NT2/D1 (cell line): ENCODE measurements around the gene CD48.

Experiments used
- DNase-seq: peaks from one replicate; pipeline ENCODE4 v3.0.0-alpha.2; 2011; ENCODE audit warnings: low read depth, low spot score
- H3K27me3 ChIP-seq: 2 replicates; pipeline ENCODE4 v1.6.0; 2011; ENCODE audit warnings: mild to moderate bottlenecking; ENCODE audit not compliant: insufficient read length, insufficient read depth
- H3K36me3 ChIP-seq: 2 replicates; pipeline ENCODE4 v1.6.1; 2011; ENCODE audit warnings: mild to moderate bottlenecking, low read length, mixed read lengths; ENCODE audit not compliant: insufficient read depth, insufficient read length
- H3K4me1 ChIP-seq: 2 replicates; pipeline ENCODE4 v1.5.1; 2011; ENCODE audit not compliant: insufficient read depth, insufficient read length
- H3K4me3 ChIP-seq: 2 replicates; pipeline ENCODE4 v1.5.1; 2011; ENCODE audit warnings: low read depth; ENCODE audit not compliant: insufficient read length
- H3K9ac ChIP-seq: 2 replicates; pipeline ENCODE4 v1.6.0; 2011; ENCODE audit warnings: low read depth; ENCODE audit not compliant: insufficient read length
- H3K9me3 ChIP-seq: 2 replicates; pipeline ENCODE4 v1.5.1; 2011; ENCODE audit warnings: mild to moderate bottlenecking, low read length; ENCODE audit not compliant: insufficient read depth
- SUZ12 ChIP-seq: IDR thresholded peaks from 2 replicates; pipeline ENCODE4 v1.6.1; 2011; ENCODE audit not compliant: insufficient read length, insufficient read depth; ENCODE audit errors: extremely low read depth
- YY1 ChIP-seq: IDR thresholded peaks from 2 replicates; pipeline ENCODE4 v1.6.1; 2011; ENCODE audit not compliant: insufficient read length, insufficient read depth
- ZNF274 ChIP-seq: IDR thresholded peaks from 2 replicates; pipeline ENCODE4 v1.6.1; 2011; ENCODE audit warnings: mild to moderate bottlenecking, low read depth, low read length

CD48 gene

DNA sequence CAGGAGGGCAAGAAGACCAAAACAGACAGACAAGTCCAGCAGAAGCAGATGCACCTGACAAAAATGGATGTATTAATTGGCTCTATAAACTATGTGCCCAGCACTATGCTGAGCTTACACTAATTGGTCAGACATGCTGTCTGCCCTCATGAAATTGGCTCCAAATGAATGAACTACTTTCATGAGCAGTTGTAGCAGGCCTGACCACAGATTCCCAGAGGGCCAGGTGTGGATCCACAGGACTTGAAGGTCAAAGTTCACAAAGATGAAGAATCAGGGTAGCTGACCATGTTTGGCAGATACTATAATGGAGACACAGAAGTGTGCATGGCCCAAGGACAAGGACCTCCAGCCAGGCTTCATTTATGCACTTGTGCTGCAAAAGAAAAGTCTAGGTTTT is 42.0 kb upstream of the CD48 start:
- H3K4me1 ChIP-seq: no peaks in the 10 kb centered on the region
- no peak for TF ChIP-seq YY1
- TF ChIP-seq SUZ12: no peak
- no peak for TF ChIP-seq ZNF274
- H3K27me3 ChIP-seq: no peaks in the 10 kb centered on the region

DNA sequence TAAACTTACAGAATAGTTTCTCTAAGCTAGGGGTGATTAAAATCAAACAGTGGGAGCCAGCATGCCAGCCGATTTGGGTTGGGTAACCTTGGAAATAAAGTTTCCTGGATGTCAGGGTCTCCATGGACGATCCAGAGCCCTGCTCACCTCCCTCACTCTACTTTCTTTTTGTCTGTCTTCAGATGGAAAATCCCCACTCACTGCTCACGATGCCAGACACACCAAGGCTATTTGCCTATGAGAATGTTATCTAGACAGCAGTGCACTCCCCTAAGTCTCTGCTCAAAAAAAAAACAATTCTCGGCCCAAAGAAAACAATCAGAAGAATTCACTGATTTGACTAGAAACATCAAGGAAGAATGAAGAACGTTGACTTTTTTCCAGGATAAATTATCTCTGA is 41.3 kb upstream of the CD48 start:
- no peaks in the 10 kb centered on the region for H3K27me3 ChIP-seq
- DNase-seq: no peak
- no peak overlapping the region for H3K4me3 ChIP-seq
- H3K4me1 ChIP-seq: no peaks in the 10 kb centered on the region
- no peaks in the 10 kb centered on the region for H3K36me3 ChIP-seq
- H3K9me3 ChIP-seq: no peaks in the 10 kb centered on the region
- H3K9ac ChIP-seq: no peak overlapping the region
- TF ChIP-seq YY1: no peak
- no peak for TF ChIP-seq SUZ12
- TF ChIP-seq ZNF274: no peak

More for the DNA sequence above, 42.0 kb upstream of the CD48 start:
- Histone ChIP-seq H3K9ac (no peak overlapping the region), H3K36me3 (no peaks in the 10 kb centered on the region), H3K9me3 (no peaks in the 10 kb centered on the region), H3K4me3 (no peak overlapping the region)
- DNase-seq: no peak

DNA sequence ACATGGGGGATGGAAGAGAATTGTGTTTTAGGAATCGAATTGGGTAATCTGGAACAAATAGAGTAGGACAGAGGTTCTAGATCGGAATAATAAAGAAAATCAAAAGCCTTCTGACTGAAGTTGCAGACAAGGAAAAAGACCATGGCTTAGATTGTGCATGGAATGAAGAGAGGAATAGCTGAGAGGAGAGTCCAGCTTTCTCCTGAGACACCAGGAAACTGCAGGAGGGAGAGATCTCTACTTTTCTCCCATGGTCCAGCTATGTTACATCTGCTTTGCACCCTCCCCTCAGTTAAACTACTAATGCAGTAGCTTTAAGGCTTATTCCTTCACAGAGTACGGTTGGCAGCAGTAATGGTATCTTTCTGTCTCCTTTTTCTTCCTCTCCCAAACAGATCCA is 40.8 kb upstream of the CD48 start:
- Histone ChIP-seq H3K4me3 (no peak overlapping the region), H3K9me3 (no peaks in the 10 kb centered on the region), H3K9ac (no peak overlapping the region), H3K27me3 (no peaks in the 10 kb centered on the region), H3K4me1 (no peaks in the 10 kb centered on the region), H3K36me3 (no peaks in the 10 kb centered on the region)
- no peak for DNase-seq
- no peak for TF ChIP-seq ZNF274
- no peak for TF ChIP-seq SUZ12
- TF ChIP-seq YY1: no peak

DNA sequence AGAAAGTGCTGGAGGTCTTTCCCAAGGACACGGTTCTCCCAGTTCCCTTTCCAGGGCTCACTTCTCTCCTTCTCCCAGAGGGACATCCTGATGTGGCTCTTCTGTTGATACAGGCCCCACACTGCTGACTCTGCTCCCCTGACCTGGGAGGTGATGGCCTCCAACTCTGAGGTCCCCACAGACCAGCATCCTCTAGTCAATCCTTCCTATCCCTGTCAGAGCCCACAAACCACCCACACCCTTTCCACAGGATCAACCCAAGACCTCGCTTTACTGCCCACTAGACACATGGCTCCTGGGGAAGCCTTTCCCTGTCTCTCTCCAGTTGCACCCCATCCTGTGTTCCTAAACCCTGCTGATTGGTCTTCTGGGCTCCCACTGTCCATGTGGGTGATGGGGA is 39.0 kb upstream of the CD48 start:
- Histone ChIP-seq H3K4me3 (no peak overlapping the region), H3K9me3 (no peaks in the 10 kb centered on the region), H3K9ac (no peak overlapping the region), H3K27me3 (no peaks in the 10 kb centered on the region), H3K36me3 (no peaks in the 10 kb centered on the region), H3K4me1 (no peaks in the 10 kb centered on the region)
- DNase-seq: no peak
- TF ChIP-seq YY1: no peak
- TF ChIP-seq ZNF274: no peak
- TF ChIP-seq SUZ12: no peak

DNA sequence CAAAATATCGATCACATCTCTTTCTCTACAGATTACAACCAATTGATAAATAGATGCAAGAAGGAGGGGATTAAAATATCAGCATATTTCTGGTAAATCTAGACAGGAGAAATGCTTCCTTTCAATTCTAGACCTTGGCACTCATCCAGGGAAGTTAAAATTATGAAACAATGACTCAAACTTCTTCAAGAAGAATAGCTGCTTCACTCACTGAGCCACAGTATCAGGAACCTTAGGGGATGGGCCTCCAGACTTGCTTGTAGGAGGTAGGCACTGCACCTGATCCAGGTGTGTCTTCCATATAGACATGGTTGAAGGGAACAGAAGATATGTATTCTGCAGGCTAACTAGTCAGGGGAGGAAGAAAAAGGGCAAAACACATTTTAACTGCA is 37.3 kb upstream of the CD48 start:
- no peak for TF ChIP-seq SUZ12
- Histone ChIP-seq H3K9me3 (no peaks in the 10 kb centered on the region), H3K27me3 (no peaks in the 10 kb centered on the region), H3K4me1 (no peaks in the 10 kb centered on the region), H3K9ac (no peak overlapping the region), H3K36me3 (no peaks in the 10 kb centered on the region), H3K4me3 (no peak overlapping the region)
- DNase-seq: no peak

DNA sequence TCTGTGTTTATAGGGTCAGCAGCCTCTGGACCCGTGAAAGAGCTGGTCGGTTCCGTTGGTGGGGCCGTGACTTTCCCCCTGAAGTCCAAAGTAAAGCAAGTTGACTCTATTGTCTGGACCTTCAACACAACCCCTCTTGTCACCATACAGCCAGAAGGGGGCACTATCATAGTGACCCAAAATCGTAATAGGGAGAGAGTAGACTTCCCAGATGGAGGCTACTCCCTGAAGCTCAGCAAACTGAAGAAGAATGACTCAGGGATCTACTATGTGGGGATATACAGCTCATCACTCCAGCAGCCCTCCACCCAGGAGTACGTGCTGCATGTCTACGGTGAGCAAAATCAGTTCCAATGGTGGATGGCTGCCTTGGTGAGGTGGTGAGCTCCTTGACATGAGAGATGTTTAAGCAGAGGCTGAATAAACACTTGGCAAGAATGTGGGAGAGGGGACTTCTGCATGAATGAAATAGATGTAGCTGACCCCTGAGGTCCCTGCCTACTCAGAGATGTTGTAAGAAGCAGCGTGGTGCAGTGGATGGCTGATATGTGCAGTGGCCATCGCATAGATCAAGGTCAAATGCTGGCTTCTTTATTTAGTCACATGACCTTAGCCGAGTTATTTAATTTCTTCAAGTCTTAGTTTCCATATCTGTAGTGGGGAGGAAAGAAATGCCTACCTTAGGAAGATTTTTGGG is 36.7 kb upstream of the CD48 start:
- Histone ChIP-seq H3K27me3 (no peaks in the 10 kb centered on the region), H3K9me3 (no peaks in the 10 kb centered on the region), H3K36me3 (no peaks in the 10 kb centered on the region), H3K4me1 (no peaks in the 10 kb centered on the region), H3K4me3 (no peak overlapping the region), H3K9ac (no peak overlapping the region)
- no peak for DNase-seq
- TF ChIP-seq SUZ12: no peak
- TF ChIP-seq ZNF274: no peak
- no peak for TF ChIP-seq YY1

DNA sequence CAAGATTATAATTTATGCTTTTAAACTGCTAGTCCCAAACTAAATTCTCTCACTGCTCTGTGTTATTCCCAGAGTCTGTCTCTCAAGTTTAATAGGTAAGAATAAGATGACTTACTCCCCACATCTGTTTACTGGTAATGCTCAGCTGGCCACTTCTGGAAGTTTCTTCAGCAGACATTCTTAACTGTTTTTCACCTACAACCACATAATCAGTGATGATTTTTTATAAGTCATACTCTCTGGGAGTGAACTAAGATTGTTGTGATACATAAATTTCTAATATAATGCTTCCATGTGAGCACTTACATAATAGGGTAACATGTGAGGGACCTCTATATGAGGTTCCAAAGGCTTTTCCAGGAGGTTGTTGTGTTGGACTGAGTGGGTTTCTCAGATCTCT is 36.1 kb upstream of the CD48 start:
- Histone ChIP-seq H3K4me1 (no peaks in the 10 kb centered on the region), H3K27me3 (no peaks in the 10 kb centered on the region), H3K36me3 (no peaks in the 10 kb centered on the region), H3K9ac (no peak overlapping the region), H3K4me3 (no peak overlapping the region), H3K9me3 (no peaks in the 10 kb centered on the region)
- DNase-seq: no peak
- TF ChIP-seq YY1 (no peak), SUZ12 (no peak), ZNF274 (no peak)
